GM19455 (cell line): ENCODE results near the gene ADGRD1.

Experiments
- ATAC-seq: cut with Tn5 transposase; IDR thresholded peaks from one replicate; pipeline ENCODE4 v1.9.1; 2021; ENCODE audit not compliant: unreplicated experiment

ADGRD1 gene

DNA sequence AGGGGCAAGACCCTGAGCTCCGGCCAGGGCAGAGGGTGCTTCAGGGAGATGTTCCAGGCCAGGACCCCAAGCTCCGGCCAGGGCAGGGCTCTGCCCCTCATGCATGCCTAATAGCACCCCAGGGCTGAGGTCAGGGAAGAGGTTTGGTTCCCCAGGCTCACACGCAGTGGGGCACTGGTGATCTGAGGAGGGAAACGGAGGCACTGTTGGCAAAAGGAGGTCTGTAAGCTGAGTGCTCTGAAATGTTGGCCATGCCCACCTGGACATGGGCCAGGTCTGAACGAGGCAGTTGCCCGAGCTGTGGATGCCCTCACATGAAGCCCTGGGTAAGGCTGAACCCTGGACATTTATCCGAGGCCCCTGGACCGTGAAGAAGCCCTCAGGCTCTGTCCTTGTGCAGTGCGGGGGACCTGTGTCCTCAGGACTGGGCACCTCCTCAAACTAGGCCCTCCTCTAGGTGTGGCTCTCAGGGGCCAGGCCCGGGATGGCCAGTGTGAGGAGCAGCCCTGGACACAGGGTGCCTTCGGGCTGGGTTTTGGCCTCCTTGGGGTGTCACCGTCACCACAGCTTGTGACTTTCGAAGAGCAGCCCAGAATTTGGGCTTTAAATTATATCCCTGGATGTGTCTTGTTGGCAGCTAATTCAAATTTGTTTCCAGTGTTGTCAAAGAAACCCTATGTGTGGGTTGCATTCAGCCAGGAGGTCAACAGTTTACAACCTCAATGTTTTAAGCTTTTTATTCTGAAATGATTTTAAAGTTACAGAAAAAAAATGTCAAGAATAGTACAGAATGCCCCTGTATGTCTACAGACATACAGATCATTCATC, 66.8 kb downstream of the ADGRD1 start:
- ATAC-seq = no peak

DNA sequence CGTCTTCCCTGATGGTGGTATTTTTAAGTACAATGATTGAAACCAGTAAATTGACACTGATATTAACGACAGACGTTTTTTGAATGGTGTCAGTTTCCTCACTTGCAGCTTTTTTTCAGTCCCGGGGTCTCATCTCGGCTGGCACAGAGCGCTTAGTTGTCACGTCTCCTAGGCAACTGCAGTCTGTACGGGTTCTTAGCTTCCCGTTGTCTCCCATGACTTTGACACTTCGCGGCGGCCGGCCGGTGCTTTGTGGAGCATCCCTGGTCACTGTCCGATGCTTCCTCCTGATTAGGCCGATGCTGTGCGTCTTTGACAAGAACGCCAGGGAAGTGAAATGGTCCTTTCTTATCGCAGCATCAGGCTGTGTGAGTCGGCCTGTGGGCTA, 67.4 kb downstream of the ADGRD1 start:
- ATAC-seq = no peak

DNA sequence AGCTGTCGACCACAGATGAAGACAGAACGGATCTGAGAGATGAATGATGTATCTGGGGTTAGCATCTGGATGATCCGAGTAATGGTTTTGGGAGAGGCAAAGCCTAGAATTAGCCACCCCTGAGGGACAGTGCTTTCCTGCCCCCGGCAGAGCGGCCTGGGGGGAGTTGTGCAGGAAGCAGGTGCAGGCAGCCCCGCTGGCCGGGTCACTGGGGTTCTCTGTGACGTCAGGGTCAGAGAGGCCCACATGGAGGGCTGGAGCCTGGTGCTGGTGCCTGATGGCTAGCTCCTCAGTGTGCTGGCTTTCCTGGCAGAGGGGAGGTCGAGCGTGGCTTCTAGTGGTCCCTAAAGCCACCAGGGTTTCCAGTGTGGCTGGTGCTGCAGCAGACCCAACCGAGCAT, 70.3 kb downstream of the ADGRD1 start:
- ATAC-seq = no peak

DNA sequence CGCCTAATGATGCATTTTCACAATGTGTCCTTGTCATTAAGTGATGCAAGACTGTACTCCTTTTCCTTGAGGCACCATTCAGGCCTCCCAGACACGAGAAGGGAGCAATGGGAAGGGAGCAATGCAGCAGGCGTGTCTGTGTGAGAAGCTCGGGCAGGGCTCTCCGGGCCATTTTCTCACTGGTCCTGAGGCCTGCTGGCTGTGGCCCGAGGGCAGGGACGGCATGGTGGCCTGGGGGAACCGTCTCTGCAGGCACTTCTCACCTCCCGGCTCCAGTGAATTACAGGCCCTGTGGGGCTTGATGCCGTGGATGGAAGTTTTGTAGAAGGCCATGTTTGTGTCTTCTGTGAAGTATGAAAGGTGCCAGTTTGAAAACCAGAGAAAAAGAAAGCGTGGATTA, 71.0 kb downstream of the ADGRD1 start:
- no peak for ATAC-seq

DNA sequence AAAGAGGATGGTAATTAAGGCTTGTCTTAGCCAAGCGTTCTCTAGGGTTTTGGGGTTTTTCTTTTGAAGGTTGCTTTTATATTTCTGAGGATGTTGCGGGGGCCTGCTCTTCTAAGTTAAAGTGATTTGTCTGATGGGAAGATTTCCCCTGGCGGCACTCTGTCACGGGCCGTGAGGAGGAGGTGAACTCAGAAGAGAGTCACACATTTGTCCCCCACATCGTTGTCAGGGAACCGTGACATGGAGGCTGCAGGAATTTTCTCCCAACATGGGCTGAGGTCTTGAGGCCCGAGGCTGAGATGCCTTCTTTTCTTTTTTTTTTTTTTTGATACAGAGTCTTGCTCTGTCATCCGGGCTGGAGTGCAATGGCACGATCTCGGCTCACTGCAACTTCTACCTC, 71.5 kb downstream of the ADGRD1 start:
- ATAC-seq = no peak

DNA sequence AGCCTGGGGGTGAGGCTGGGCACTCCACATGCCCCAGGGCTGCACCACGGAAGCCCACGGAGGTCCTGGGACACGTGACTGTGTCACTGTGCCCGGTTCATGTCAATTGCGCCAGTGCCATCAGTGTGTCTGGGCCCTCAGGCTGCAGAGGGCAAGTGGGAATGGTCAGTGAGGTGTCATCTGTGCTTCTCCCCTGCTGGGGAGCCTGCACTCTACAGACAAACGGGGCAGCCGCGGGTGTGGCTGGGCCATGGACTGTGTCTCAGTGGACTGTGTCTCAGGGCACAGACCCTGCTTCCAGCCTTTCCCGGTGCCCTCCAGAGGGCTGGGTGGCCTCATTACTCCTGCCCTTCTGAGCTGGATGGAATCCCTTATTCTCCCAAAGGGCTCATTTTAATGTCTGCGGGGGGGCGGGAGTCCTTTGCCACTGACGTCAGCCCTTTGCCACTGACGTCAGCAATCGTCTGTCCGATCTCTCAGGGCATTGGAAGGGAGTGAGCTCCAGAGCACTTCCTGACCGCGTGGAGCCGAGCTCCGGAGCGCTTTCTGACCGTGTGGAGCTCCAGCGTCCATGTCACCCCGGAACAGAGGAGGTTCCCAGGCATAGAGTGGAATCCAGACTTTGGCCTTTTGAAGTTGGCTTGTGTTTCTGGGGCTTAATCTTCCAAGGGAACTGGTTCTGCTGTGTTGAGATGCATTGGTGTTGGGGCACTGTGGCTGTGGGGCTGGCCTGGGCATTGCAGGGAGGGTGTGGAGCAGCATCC, 72.4 kb downstream of the ADGRD1 start:
- ATAC-seq = no peak

DNA sequence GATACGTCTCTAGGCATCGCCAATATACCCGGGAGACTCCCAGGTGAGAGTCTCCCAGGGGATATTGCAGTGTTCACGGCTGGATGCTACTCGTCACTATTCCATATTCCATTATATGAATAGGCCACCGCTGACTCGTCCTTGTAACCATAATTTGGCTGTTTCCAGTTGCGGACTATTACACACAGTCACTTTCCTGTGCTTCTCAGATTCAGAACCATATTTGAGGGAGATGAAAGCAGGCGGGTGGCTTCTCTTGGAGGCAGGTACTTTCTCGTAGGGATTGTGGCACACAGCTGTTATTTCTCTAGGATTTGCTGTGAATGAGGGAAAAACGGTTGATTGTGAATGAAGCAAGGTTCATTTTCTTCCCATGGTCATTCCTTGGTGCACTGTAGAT, 73.0 kb downstream of the ADGRD1 start:
- ATAC-seq = no peak

DNA sequence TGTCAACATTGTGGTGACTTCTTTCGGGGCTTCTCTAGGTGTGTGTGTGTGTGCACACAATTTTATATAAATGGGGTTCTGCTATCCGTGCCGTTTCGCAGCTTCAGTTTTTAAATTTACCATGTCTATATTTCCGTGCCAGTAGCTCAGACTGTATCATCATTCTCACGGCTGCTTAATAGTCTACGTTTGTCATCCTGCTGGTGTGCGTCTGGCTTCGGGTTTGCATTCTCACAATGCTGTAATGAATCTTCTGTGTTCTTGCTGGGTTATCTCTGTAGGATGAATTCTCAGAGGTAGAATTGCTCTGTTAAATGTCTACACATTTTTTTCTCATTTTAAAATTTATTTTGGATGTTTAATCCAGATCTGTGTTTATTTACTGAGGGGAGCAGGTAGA, 73.6 kb downstream of the ADGRD1 start:
- no peak for ATAC-seq

DNA sequence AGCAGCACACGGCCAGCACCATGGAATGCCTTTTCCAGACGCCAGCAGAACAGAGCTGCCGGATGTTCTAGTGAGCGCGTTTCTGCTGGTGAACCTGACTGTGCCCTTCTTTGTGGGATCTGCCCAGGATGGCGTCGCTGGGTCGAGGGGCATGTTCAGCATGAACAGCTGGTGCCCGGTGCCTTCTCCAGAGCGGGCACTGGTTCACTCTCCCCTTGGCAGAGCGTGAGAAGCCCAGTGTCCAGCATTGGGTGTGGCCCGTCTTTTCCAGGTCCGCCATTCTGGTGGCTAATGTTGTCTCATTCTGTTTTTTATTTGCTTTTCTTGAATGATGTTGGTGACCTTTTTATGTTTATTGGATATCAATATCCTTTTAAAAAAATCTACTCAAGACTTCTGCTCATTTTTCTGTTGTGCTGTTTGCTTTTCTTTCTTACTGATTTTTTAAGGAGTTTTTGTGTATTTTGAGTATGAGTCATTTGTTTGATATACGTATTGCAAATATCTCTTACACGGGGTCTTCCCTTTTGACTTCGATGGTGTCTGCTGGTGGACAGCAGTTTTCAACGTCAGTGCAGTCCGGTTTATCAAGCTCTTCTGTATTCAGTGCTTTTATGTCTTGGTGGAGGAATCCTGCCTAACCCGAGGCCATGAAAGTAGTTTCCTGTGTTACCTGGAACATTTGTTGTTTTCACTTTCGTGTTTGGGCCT, 74.3 kb downstream of the ADGRD1 start:
- no peak for ATAC-seq

DNA sequence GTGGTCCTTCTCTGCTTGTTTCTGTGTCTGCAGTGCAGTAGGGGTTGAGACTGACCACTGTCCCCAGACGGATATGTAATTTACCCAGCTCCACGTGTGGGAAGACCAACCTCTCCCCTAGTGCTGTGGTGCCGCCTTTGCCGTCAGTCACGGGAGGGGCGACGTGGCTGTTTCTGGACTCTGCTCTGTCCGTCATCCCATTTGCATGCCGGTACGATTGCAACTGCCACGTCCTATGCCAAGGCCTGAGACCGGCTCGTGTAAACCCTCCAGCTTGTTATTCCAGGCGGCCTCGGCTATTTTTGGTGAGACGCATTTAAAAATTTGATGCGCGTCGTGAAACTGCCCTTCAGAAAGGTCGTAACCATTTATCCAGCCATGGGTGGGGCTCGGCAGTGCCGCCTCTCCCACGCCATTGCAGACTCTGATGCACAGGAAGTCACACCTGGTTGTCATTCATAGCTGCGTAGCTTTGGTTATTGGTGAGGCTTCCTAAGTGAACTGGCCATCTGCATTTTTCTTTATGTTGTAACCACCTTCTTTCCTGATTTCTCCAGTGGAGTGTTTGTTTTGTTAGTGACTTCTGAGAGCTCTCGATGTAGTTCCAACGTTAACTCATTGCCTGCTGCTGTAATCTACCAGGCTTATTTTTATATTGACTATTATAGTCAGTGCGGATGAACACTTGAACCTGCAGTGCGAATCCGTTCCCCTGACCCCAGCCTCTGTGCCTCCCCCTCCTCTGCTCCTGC, 75.1 kb downstream of the ADGRD1 start:
- ATAC-seq = no peak

DNA sequence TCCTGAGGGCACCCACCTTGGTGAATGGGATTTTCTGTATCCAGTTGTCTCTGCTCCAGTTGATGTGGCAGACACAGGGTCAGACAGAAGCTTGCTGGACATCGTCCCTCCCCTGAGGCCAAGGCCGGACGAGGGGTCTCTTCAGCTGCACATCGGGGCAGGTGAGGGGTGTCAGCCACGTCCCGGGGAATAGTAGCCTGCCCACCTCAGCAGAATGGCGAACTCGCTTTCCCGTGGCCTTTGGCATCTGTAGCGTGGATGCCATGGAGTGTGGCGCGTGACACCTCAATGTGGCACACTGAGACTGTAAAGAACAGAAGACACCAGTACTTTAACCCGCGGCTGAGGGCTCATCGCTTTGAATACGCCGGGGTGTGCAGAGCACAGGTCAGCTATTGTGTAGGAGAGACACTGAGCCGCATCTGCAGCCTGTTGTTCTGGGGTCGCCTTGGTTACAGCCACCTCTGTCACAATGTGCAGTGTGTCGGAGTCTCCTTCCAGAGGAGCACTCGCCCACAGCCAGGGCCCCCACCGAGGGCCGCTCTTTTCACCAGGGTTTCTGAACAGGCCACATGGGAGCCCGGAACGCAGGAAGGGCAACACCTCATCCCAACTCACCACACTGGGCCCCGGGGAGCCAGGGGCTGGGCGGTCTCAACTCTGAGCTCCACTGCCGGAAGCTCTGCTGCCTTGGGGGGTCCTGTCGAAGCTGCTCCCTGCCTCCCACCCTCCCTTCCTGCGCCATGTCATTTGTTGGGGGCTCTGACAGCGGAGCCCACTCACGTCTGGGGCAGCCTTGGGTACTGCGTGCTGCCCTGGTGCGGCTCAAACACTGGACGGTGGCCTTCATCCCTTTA, 77.0 kb downstream of the ADGRD1 start:
- no peak for ATAC-seq

DNA sequence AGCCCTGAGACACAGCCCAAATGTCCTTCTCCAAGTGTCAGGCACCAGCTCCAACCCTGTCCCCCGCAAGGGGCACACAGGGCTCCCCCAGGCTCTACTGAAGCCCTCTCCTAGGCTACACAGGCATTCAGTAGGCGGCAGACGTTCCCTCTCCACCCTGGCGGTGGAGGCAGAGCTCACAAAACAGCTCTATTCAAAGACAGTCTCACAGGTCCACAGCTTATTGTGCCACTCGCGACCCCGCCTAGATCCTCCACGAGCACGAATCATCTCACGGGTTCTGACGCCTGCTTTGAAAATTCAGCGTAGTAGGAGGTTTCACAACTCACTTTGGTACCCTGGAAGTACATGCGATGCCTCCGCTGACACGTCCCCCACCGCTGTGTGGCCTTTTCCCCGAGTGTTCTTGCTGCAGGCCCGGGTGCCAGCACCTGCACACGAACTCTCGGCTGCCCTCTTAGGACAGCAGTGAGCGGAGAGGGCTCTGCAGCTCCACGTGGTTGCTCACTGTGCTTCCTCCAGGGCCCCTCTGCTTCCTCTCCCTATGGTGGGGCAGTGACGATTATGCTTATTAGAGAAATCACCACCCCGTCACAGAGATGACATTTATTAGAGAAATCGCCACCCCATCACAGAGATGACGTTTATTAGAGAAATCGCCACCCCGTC, 78.5 kb downstream of the ADGRD1 start:
- no peak for ATAC-seq

DNA sequence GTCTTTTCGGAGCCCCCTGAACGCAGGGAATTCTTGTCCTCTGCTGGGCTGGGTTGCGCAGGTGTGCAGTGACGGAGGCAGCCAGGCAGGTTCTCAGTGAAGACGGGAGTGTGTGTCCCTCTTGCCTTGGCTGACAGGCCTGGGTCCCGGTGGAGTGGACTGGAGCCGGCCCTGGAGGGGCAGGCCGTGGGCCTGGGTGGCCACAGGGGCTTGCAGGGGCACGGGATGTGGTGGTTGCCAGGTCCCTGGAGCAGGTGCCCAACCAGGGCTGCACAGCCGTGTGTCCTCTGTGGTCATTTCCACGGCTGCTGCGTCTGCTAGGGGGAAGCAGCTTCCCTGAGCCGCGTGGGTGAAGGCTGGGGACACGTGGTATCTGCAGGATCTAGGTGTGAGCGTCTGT, 79.8 kb downstream of the ADGRD1 start:
- no peak for ATAC-seq

DNA sequence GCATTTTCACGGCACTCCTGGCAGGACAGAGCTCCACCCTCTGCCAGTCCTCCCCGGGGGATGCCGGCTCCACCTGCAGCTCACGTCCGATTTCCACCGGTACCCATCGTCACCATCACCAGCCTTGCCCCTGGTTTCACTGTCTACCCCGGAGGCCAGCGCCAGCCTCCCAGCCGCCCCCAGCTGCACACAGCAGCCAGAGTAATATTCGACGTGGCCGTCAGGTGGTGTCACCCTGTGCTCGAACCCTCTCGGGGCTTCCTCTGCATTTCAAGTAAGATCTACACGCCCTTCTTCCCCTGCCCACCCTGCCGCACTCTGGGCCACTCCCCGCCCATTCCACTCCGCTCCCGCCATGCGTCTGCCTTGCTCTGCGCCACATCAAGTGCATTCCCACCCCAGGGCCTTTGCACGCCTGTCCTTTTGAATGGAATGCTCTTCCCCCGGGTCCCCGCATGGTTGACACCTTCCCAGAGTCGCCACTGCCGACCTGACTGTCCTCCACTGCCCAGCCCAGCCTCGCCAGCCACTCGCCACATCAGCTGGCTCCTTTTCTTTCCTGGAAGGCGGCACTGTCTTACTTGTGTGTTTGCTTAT, 80.3 kb downstream of the ADGRD1 start:
- ATAC-seq = no peak

DNA sequence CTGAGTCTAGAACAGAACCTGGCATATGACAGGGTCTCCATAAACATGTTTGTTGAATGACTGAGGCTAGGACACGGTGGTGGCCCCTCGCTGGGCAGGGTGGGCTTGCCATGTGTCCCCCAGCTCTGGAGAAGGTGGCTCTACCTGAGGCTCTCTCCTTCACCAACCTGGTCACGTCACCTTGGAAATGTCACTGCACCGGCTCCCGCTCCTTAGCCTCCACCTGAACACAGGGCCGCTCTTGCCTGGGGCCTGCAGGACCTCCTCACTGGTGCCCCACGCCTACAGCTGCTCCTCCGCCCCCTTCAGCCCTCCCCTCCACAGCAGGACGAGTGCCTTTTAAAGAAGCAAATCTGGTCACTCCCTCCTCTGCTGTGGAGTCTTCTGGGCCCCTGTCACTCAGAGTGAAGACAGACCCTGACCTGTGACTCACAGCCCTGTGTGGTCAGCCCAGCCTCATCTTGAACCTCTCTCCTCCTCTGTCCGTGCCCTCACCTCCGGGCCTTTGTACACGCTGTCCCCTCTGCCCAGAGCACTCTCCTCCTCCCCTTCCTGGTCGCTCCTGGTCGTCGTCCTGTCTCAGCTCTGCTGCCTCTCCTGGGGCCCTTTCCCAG, 81.0 kb downstream of the ADGRD1 start:
- ATAC-seq = no peak

DNA sequence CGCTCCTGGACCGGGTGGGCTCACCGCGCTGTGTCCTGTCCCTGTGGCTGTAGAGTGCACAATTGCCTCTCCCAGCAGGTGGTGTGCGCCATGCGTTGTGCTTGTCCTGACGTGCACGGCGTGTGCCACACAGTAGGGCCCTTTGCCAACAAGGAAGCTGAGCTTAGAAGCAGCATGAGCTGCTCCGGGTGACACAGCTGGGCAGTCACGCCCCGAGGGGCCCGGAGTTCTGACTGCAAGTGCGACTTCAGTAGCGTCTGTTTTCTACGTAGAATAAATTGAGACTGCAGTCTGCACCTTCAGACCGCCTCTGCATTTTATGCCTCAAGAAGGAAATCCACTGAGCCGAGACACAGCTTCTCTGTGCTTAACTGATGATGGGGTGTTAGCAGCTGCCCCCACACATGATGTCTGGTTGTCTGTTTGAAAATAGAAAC, 81.6 kb downstream of the ADGRD1 start:
- ATAC-seq = no peak

DNA sequence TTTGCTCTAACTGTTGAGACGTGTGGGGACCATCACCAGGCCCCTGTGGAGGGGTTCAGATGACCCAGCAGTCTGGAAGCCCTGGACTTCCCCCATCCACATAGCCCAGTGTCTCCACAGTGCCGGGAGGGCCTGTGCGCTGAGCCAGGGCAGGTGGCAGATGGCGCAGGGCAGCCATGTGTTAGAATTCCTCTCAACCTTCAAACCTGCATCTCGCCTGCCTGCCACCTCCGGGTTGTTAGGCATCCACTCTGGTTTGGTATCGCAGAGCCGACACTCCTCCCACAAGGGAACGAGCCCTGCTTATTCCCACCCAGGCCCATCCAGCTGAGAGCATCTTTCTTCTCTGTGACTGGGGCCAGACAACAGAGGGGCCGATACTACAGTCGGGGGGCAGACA, 84.5 kb downstream of the ADGRD1 start:
- no peak for ATAC-seq

DNA sequence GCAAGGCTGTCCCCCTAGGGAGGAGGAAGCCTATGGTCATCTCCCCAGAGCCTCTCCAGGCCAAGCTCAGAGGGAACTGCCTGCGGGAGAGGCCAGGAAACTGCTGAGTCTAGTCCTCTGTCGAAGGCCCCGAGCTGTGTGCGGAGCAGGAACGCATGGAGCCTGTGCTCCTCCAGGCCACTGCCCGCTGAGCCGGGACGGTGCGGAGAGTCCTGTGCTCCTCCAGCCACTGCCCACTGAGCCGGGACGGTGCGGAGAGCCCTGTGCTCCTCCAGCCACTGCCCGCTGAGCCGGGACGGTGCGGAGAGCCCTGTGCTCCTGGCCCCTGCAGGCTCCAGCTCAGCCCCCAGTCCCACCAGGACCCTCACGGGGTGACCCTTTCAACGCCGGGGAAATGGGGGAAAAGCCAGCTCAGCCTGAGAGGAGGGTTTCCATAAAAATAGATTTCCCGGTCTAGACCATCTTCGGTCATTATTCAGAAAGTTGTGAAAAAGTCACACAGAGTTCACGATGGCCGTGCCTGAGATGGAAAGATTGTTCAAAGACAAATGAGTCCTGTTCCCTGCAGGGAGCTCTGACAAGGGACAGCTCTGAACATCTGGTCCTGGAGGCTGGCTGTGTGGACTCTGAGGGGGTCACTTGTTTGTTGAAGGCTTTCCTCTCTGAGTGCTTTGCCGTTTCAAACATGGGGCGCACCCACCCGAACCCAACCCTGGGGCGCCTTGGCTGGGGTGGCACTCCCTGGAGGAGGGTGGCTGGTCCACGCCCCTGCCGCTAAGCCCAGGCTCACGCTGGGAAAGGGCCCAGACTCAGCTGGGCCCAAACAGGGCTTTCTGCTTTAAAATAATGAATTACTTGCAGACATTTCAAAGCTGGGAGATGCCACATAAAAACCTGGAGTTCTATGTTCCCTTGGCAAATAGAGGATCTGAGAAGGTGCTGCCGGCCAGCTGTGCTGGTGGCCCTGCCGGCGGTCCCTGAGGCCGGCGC, 85.5 kb downstream of the ADGRD1 start:
- no peak for ATAC-seq
